ENCODE results near the gene HS3ST1.

Gene HS3ST1

GRCh38 chr4:11376146-11376545, 52.5 kb downstream of the HS3ST1 start:
- in situ Hi-C loops (cut with HindIII; ENCODE audit: low sequenced_read_pairs): no loop called here
- no peak for TF ChIP-seq CTCF (IDR thresholded peaks at IDR 0.05; ENCODE audit: low read depth, low read length)
- DNase-seq (ENCODE audit: low read depth, low spot score): no peak
- H3K4me3 ChIP-seq (ENCODE audit: low read depth, low read length): no peak overlapping the region

GRCh38 chr4:11368701-11369115, 60.0 kb downstream of the HS3ST1 start:
- TF ChIP-seq CTCF (IDR thresholded peaks at IDR 0.05; ENCODE audit: low read depth, low read length): no peak
- no peak for DNase-seq (ENCODE audit: low read depth, low spot score)
- no peak overlapping the region for H3K4me3 ChIP-seq (ENCODE audit: low read depth, low read length)
- in situ Hi-C loops (cut with HindIII; ENCODE audit: low sequenced_read_pairs): no loop called here

- no peak overlapping the region for H3K4me3 ChIP-seq (ENCODE audit: low read depth, low read length)
- in situ Hi-C loops (cut with HindIII; ENCODE audit: low sequenced_read_pairs): no loop called here
- DNase-seq (ENCODE audit: low read depth, low spot score): peak; percentile 84
Observed at GRCh38 chr4:11367371-11367770, 61.3 kb downstream of the HS3ST1 start.

GRCh38 chr4:11366859-11367258, 61.8 kb downstream of the HS3ST1 start:
- H3K4me3 ChIP-seq (ENCODE audit: low read depth, low read length): no peak overlapping the region
- DNase-seq (ENCODE audit: low read depth, low spot score): no peak
- TF ChIP-seq CTCF (IDR thresholded peaks at IDR 0.05; ENCODE audit: low read depth, low read length): no peak
- in situ Hi-C loops (cut with HindIII; ENCODE audit: low sequenced_read_pairs): no loop called here

More at GRCh38 chr4:11367371-11367770, 61.3 kb downstream of the HS3ST1 start:
- no peak for TF ChIP-seq CTCF (IDR thresholded peaks at IDR 0.05; ENCODE audit: low read depth, low read length)

- TF ChIP-seq CTCF (IDR thresholded peaks at IDR 0.05; ENCODE audit: low read depth, low read length): no peak
- DNase-seq (ENCODE audit: low read depth, low spot score): no peak
- in situ Hi-C loops (cut with HindIII; ENCODE audit: low sequenced_read_pairs): no loop called here
- no peak overlapping the region for H3K4me3 ChIP-seq (ENCODE audit: low read depth, low read length)
Observed at GRCh38 chr4:11365039-11365438, 63.7 kb downstream of the HS3ST1 start.

GRCh38 chr4:11359591-11359990, 69.1 kb downstream of the HS3ST1 start:
- DNase-seq (ENCODE audit: low read depth, low spot score): no peak
- in situ Hi-C loops (cut with HindIII; ENCODE audit: low sequenced_read_pairs): no loop called here
- TF ChIP-seq CTCF (IDR thresholded peaks at IDR 0.05; ENCODE audit: low read depth, low read length): no peak
- no peak overlapping the region for H3K4me3 ChIP-seq (ENCODE audit: low read depth, low read length)

- in situ Hi-C loops (cut with HindIII; ENCODE audit: low sequenced_read_pairs): no loop called here
- H3K4me3 ChIP-seq (ENCODE audit: low read depth, low read length): no peak overlapping the region
- no peak for DNase-seq (ENCODE audit: low read depth, low spot score)
- no peak for TF ChIP-seq CTCF (IDR thresholded peaks at IDR 0.05; ENCODE audit: low read depth, low read length)
Observed at GRCh38 chr4:11355226-11355625, 73.5 kb downstream of the HS3ST1 start.

Data from astrocyte of the spinal cord (primary cell).